Measurements from ENCODE around the gene CD59.
"Not testable (repeated sequence)": the region's sequence is repeated elsewhere in the genome, so short reads cannot be mapped to it uniquely, and the experiment has no call there.

CD59 gene

DNA sequence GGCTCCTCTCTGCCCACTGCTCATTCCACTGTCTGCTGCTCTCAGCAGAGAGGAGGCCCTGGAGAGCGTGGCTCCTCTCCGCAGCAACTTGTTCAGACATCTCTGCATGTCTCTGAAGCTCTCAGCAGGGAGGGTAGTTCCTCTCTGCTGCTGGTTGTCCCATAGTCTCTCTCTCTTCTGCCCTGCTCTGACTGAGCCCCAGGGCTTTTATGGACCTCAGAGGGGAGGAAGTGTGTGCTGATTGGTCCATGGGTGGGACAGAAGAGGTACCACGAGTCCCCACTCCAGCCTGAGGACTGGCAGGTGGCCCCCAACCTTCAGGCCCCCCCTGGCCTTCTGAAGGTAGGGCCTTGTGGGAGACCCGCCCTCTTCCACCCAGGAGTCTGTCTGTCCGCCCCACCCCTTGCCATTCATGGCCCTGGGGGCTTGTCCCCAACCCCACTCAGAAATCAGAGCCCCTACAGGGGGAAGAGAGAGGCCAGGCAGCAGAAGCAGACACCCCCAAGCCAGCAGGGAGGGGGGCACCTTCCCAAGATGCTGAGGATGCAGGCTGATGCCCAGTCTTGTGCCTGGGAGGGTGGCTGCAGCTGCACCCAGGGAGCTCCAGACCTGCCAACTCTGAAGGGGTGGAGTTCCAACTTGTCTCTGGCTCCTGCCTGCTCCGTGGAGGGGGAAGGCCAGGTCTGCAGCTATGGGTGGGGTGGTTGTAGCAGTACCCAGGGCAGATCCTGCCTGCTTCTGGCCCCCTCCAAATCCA, 70.7 kb downstream of the CD59 start:
- no peak for DNase-seq

DNA sequence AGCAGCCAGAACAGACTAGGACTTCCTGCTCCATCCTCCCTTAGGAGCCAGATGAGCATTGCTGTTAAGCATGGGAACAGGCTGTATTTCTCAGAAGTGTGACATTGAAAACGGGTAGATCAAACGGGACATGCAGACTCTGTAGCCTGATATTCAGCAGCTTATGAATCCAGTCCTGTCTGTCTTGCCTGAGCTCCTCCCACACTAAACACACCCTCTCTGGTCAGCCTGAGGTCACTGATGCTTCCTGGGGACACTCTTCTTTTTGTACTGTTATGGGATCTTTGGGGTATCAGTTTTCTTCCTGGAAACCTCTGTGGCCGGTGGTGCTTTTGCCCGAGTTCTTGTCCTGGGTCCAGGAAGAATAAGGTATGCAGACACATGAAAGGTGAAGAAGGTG, 71.4 kb downstream of the CD59 start:
- no peak for DNase-seq

DNA sequence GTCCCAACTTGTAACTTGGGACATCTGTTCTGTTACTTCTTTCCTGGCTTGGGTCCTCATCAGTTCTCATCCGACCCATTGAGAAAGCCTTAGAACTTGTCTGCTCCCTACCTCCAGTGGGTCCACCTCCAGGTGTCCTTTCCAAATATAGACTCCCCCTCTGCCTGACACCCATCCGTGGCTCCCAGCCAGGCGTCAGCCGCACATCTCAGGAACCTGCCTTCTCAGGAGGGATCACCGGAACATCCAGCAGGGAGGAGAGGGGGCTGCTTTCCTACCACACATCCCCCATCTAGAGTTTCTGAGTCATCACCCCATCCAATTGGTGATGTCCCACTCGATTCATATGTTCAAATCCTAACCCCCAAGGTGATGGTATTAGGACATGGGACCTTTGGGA, 72.1 kb downstream of the CD59 start:
- DNase-seq = no peak

DNA sequence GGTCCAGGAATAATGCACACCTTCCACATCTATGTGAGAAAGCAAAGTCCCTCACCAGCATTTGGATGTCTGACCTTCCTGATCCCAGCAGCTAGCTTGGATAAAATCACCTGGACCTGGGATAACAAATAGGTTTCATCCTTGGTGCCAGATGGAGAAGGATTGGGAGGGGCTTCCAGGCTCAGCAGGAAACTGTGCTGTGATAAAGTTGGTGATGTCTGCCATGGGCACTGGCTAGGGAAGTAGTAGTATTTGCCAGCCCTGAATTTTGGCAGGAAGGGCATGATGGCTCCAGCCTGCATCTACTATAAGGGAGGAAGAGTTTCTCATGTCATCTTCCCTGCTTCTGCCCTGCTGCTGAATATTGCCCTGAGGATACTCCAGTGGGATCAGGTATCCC, 73.1 kb downstream of the CD59 start:
- no peak for DNase-seq

DNA sequence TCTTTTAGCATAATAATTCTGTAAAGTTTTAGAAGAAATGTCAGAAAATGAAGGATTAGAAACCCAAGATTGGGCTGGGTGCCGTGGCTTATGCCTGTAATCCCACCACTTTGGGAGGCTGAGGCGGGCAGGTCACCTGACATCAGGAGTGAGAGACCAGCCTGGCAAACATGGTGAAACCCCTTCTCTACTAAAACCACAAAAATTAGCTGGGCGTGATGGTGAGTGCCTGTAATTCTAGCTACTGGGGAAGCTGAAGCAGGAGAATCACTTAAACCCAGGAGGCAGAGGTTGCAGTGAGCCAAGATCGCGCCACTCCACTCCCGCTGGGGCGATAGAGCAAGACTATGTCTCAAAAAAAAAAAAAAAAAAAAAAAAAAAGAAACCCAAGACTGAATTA, 74.7 kb downstream of the CD59 start:
- DNase-seq = not testable (repeated sequence)

DNA sequence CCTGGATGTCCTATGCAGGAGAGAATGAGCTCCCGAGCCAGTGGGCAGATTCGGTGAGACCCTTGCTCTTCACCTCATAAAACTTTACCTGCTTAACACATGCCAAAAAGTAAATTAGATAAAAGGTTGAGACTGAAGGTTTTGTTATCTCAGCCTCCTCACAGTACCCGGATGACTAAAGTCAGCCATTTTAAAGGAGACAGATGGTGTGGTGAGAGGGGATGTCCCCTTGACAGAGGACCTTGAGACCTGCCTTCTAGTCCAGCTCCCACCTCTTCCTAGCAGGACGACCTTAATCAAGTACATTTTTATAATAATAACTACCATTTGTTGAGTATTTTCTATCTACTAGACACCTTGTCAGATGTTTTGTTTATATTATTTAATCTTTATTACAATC, 75.3 kb downstream of the CD59 start:
- no peak for DNase-seq

DNA sequence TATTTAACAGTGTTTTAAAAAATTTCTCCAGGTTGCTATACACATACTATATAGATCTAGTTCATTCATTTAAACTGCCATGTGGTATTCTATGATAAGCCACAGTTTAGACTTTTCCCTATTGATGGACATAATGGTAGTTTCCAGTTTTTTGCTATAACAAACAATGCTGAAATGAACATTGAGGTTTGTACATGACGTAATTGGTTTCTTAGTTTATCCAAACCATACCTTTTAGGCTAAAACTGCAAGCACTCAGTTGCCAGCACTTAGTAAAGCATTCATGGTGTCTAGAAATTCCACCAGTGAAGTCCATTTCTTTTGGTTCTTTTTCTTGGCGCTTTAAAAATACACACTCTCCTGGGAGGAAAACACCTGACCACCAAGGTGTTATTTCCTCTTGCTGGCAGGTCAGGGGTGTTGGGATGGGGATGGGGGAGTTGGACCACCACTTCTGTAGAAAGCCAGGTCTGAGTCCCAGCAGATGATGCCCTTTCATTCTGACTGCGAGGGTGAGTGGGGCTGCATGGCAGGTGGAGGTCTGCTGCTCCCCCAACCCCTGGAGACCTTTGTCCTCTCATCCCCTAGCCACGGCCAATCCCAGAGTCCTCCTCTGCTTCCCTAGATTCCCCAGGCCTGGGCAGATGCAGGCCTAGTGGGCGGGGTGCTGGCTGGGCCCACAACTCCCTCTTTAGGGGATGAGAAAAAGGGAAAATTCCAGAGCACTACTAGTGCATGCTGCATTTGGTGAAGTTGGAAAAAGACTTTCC, 76.7 kb downstream of the CD59 start:
- no peak for DNase-seq

DNA sequence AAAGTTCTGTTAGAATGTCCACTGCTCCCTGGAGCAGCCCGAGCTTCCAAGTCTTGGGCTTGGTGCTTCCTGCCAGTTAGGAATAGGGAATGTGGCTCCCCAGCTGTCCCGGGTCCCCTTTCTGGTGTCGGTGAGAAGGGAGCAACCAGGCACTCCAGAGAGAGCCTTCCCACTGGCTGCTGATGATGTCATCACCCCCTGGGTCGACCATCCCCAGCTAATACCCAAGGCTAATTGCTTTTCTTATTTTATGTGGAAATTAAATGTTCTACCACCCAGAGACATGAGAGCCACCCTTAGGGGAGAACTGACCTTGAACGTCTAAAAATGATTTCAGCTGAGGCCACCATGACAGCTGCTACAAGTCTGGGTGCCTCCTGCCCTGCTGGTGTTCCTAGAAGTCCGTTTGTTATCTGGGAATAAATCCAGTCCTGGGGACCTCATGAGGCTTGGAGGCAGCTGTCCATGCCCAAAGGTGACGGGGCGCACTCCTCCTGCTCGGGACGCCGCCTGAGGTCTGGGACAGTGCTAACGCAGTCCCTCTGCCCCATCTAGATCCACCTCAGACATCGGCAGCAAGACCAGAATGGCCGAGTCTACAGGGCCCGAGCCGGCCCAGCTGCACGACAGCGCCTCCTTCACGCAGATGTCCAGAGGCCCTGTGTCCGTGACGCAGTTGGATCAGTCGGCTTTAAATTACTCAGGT, 77.9 kb downstream of the CD59 start:
- no peak for DNase-seq

DNA sequence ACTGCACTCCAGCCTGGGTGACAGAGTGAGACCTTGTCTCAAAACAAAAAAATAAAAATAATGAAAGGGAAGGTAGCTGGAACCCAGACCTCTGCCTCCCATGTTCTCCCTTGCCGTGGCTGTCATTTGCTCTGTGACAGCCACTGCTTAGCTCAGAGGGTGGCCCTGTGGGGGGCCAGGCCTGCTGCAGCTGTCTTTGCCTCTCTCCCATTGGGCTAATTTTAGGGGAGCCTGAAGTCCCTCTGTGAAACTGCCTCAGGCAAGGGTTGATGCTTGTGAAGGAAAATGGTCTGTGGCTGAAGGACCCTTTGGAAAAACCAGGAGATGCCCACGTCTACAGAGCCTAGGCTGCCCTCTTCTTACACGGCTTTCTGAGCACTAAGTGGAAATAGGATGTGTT, 78.5 kb downstream of the CD59 start:
- no peak for DNase-seq

DNA sequence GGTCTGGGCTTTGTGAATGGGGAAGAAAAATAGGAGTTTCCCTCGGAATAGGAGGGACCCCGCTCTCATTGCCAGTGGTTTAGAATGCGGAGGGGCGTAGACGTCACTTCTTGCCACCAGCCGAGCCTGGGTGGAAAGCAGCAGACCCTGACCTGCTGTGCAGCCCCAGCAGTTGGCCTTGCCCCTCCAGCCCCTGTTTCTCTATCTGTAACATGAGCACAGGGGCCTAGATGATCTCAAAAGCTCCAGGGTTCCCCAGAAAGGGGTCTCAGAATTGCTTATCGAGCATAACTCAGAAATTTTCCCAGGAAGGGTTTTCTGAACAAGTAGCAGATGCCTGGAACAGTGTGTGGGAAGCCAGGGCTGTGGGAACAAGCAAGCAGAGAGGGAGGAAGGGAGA, 79.5 kb downstream of the CD59 start:
- no peak for DNase-seq

DNA sequence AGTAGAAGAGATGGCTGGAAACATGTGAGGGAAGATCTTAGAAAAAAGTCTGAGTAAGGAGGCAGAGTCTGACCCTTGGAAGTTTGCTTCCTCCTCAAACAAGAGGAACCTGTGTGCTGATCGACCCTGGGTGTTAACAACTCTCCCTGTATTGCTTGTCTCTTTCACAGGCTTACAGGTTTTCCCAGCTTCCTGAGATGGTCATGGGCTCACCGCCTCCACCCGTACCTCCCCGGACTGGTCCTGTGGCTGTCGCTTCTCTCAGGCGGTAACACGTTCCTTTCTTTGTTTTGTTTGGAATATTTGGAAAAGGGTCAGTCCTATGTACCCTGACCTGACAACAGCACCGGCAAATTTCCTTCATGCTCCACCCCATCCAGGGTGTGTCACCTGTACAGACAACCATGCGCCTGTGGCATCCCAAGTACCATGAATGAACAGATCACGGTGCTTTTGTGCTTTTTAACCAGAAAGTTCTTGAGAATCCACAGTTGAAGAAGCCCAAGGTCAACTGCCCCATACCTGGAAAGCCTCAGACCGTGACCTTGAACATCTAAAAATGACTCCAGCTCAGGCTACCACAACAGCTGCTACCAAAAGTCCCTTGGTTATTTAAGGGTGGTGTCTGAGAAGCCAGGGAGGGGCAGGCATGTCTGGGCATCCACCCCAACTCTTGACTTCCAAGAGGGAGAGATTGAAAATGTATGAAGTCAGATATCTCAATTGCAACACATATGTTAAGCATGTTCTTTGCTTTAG, 80.2 kb downstream of the CD59 start:
- no peak for DNase-seq

DNA sequence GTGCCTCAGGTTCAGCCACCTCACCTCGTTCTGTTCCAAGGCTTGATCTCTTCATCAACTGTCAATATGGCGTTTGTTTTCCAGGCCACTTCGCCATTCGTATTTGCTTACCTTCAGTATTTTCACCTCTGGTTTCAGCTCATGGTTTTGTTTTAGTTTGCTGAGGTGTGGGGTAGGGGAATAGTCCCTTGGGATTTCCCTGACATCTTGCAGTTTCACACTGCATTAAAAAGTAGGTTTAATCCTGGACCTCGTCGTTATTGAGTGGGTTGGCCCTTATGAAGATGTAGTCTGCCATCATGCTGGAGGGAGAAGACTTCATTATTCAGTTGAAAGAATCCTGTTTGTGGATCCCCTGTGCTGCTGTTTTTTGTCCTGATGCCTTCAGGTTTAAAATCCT, 81.6 kb downstream of the CD59 start:
- DNase-seq = no peak

All from stimulated activated CD4-positive, alpha-beta T cell treated with anti-CD3 and anti-CD28 coated beads, Interleukin-4, amount 100 ng/mL, for 1 hour (primary cell).